Cerebellar nuclear complex (tissue), 1 donor: ENCODE measurements around the gene WDR19.
"Not testable (repeated sequence)": the region's sequence is repeated elsewhere in the genome, so short reads cannot be mapped to it uniquely, and the experiment has no call there.

ENCODE experiments used
- DNase-seq, 2 experiments: peaks; one replicate each; lab custom pipeline; 2025; lab: John Stamatoyannopoulos, UW

WDR19 gene

GRCh38 chr4:39233114-39233513, 50.8 kb downstream of the WDR19 start:
- DNase-seq = no peak

- no peak for DNase-seq
Measured at GRCh38 chr4:39233783-39234182, 51.5 kb downstream of the WDR19 start.

GRCh38 chr4:39235021-39235420, 52.7 kb downstream of the WDR19 start:
- DNase-seq = no peak

- no peak for DNase-seq
Measured at GRCh38 chr4:39235696-39236095, 53.4 kb downstream of the WDR19 start.

- DNase-seq = no peak
Measured at GRCh38 chr4:39237179-39237578, 54.9 kb downstream of the WDR19 start.

- DNase-seq = no peak
Measured at GRCh38 chr4:39243462-39243861, 61.1 kb downstream of the WDR19 start.

GRCh38 chr4:39255266-39255665, 72.9 kb downstream of the WDR19 start:
- no peak for DNase-seq

- no peak for DNase-seq
Measured at GRCh38 chr4:39255871-39256270, 73.5 kb downstream of the WDR19 start.

- DNase-seq = no peak
Measured at GRCh38 chr4:39256436-39256835, 74.1 kb downstream of the WDR19 start.

GRCh38 chr4:39259571-39260330, 77.4 kb downstream of the WDR19 start:
- no peak for DNase-seq

- DNase-seq = no peak
Measured at GRCh38 chr4:39263895-39264294, 81.6 kb downstream of the WDR19 start.

- DNase-seq = no peak
Measured at GRCh38 chr4:39274503-39274902, 92.2 kb downstream of the WDR19 start.

- not testable (repeated sequence) for DNase-seq
Measured at GRCh38 chr4:39277661-39278060, 95.3 kb downstream of the WDR19 start.

- DNase-seq = no peak
Measured at GRCh38 chr4:39278476-39278875, 96.1 kb downstream of the WDR19 start.

- DNase-seq = no peak
Measured at GRCh38 chr4:39279416-39279815, 97.1 kb downstream of the WDR19 start.

GRCh38 chr4:39280770-39281169, 98.4 kb downstream of the WDR19 start:
- DNase-seq = no peak

- no peak for DNase-seq
Measured at GRCh38 chr4:39285111-39285795, 102.9 kb downstream of the WDR19 start.

GRCh38 chr4:39285853-39286252, 103.5 kb downstream of the WDR19 start:
- no peak for DNase-seq

GRCh38 chr4:39286263-39286662, 103.9 kb downstream of the WDR19 start:
- DNase-seq = no peak

GRCh38 chr4:39287223-39287622, 104.9 kb downstream of the WDR19 start:
- no peak for DNase-seq

GRCh38 chr4:39291686-39292085, 109.4 kb downstream of the WDR19 start:
- DNase-seq = no peak

GRCh38 chr4:39292433-39292832, 110.1 kb downstream of the WDR19 start:
- DNase-seq = not testable (repeated sequence)

- no peak for DNase-seq
Measured at GRCh38 chr4:39295784-39296183, 113.5 kb downstream of the WDR19 start.

GRCh38 chr4:39302901-39303300, 120.6 kb downstream of the WDR19 start:
- no peak for DNase-seq
